Suppressor macrophage treated with lipopolysaccharide for 4 hours (primary cell): ENCODE data around the gene TMX1.
"Not testable (repeated sequence)": the region's sequence is repeated elsewhere in the genome, so short reads cannot be mapped to it uniquely, and the experiment has no call there.

Experiments
- DNase-seq: peaks from one replicate; pipeline ENCODE4 v3.0.0-alpha.2; 2020

Gene TMX1

GRCh38 chr14:51239813-51240803 is at the start of gene TMX1:
Gene TMX1, plus strand, starts transcription at chr14:51240247. Its CDS starts 46 bp downstream, at chr14:51240293.
- peak; percentile 99 for DNase-seq

GRCh38 chr14:51201890-51202289 is 38.2 kb upstream of the TMX1 start:
- peak; percentile 60 for DNase-seq

GRCh38 chr14:51202914-51203665 is 37.0 kb upstream of the TMX1 start:
- DNase-seq = no peak

- DNase-seq = no peak
Observed at GRCh38 chr14:51203881-51204280, 36.2 kb upstream of the TMX1 start.

GRCh38 chr14:51205486-51205885 is 34.6 kb upstream of the TMX1 start:
- no peak for DNase-seq

GRCh38 chr14:51206462-51206861 is 33.6 kb upstream of the TMX1 start:
- no peak for DNase-seq

- DNase-seq = no peak
Observed at GRCh38 chr14:51207621-51208020, 32.4 kb upstream of the TMX1 start.

- no peak for DNase-seq
Observed at GRCh38 chr14:51208982-51209381, 31.1 kb upstream of the TMX1 start.

- DNase-seq = no peak
Observed at GRCh38 chr14:51209457-51209856, 30.6 kb upstream of the TMX1 start.

GRCh38 chr14:51210594-51210993 is 29.5 kb upstream of the TMX1 start:
- no peak for DNase-seq

- DNase-seq = no peak
Observed at GRCh38 chr14:51211149-51211548, 28.9 kb upstream of the TMX1 start.

- no peak for DNase-seq
Observed at GRCh38 chr14:51216602-51217001, 23.4 kb upstream of the TMX1 start.

GRCh38 chr14:51219473-51220448 is 20.3 kb upstream of the TMX1 start:
- peak; percentile 40 for DNase-seq

- DNase-seq = not testable (repeated sequence)
Observed at GRCh38 chr14:51223463-51223862, 16.6 kb upstream of the TMX1 start.

GRCh38 chr14:51224551-51224950 is 15.5 kb upstream of the TMX1 start:
- no peak for DNase-seq

GRCh38 chr14:51225751-51226150 is 14.3 kb upstream of the TMX1 start:
- DNase-seq = no peak

GRCh38 chr14:51228391-51228790 is 11.7 kb upstream of the TMX1 start:
- no peak for DNase-seq

- no peak for DNase-seq
Observed at GRCh38 chr14:51228890-51229289, 11.2 kb upstream of the TMX1 start.

GRCh38 chr14:51236314-51236713 is 3.7 kb upstream of the TMX1 start:
- DNase-seq = peak; percentile 12

- DNase-seq = peak; percentile 20
Observed at GRCh38 chr14:51240804-51241380, 845 bp downstream of the TMX1 start.

- no peak for DNase-seq
Observed at GRCh38 chr14:51242545-51243490, 2.8 kb downstream of the TMX1 start.
